Panc1 (cell line): ENCODE results near the gene GRIP1.

Experiments
- POLR2AphosphoS5 ChIP-seq: IDR thresholded peaks from 2 replicates; pipeline ENCODE4 v1.6.1; 2012; ENCODE audit warnings: mild to moderate bottlenecking, low read depth, low read length, moderate library complexity
- TCF7L2 ChIP-seq: IDR thresholded peaks from 2 replicates; pipeline ENCODE4 v1.6.1; 2011; ENCODE audit warnings: mild to moderate bottlenecking, low read depth, low read length, inconsistent platforms
- TF ChIP-seq, protein P1 (sequence below): fragments of 450-650 bp; IDR thresholded peaks from 2 replicates; pipeline ENCODE4 v1.5.1; 2017; ENCODE audit warnings: mild to moderate bottlenecking

DNA sequence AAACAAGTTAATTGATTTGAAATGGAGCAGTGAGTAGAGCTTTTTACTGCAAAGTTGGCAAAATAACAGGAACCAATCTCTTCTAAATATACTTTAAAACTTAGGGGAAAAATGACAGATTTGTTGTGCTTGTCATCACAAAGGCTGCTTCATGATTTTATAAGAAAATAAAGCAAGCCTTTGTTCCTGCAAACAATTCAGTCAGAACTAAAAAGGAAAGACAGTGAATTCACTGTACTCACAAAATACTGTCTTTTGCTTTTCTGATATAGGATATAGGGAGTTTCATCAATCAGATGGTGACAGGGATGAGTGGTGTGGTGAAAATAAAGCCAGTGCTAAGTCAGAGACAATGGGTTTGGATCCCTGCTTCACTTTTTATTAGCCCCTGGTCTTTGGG is 250.6 kb downstream of the GRIP1 start:
- TF ChIP-seq, protein P1, sequence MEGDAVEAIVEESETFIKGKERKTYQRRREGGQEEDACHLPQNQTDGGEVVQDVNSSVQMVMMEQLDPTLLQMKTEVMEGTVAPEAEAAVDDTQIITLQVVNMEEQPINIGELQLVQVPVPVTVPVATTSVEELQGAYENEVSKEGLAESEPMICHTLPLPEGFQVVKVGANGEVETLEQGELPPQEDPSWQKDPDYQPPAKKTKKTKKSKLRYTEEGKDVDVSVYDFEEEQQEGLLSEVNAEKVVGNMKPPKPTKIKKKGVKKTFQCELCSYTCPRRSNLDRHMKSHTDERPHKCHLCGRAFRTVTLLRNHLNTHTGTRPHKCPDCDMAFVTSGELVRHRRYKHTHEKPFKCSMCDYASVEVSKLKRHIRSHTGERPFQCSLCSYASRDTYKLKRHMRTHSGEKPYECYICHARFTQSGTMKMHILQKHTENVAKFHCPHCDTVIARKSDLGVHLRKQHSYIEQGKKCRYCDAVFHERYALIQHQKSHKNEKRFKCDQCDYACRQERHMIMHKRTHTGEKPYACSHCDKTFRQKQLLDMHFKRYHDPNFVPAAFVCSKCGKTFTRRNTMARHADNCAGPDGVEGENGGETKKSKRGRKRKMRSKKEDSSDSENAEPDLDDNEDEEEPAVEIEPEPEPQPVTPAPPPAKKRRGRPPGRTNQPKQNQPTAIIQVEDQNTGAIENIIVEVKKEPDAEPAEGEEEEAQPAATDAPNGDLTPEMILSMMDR: no peak
- no peak for TF ChIP-seq POLR2AphosphoS5
- TF ChIP-seq TCF7L2: no peak
